Skeletal muscle tissue (tissue), 4 donors: ENCODE results near the gene SKI. TPM values are rescaled to one million over a fixed set of nuclear protein-coding genes. Genes with fewer than 3 reads are reported as not detected.
"Not testable (repeated sequence)": the region's sequence is repeated elsewhere in the genome, so short reads cannot be mapped to it uniquely, and the experiment has no call there.

ENCODE experiments used
- H3K27ac ChIP-seq: one replicate; pipeline ENCODE4 v1.7.0; 2013; ENCODE audit warnings: mild to moderate bottlenecking, low read depth, low read length, inconsistent platforms
- H3K27me3 ChIP-seq, 3 donors: one replicate each; pipeline ENCODE4 v1.7.0; 2013; ENCODE audit warnings: low read length in 3 of 3; ENCODE audit not compliant: control insufficient read depth in 3 of 3, insufficient read depth in 3 of 3
- H3K36me3 ChIP-seq, 3 donors: one replicate each; pipeline ENCODE4 v1.7.0; 2013; ENCODE audit warnings: low read length in 3 of 3; ENCODE audit not compliant: control insufficient read depth in 3 of 3, insufficient read depth in 3 of 3
- H3K4me1 ChIP-seq, 3 donors: one replicate each; pipeline ENCODE4 v1.7.0; 2013; ENCODE audit warnings: low read length in 3 of 3, mild to moderate bottlenecking in 3 of 3; ENCODE audit not compliant: control insufficient read depth in 3 of 3, insufficient read depth in 3 of 3
- H3K4me3 ChIP-seq, 3 donors: one replicate each; pipeline ENCODE4 v1.7.0; 2013; ENCODE audit warnings: low read length in 3 of 3
- H3K9ac ChIP-seq, 3 donors: one replicate each; pipeline ENCODE4 v1.7.0; 2013; ENCODE audit warnings: low read length in 3 of 3, mild to moderate bottlenecking in 3 of 3, moderate library complexity in 2 of 3, low read depth in 1 of 3
- H3K9me3 ChIP-seq, 3 donors: one replicate each; pipeline ENCODE4 v1.7.0; 2013; ENCODE audit warnings: low read length in 3 of 3; ENCODE audit not compliant: control insufficient read depth in 3 of 3
- total RNA-seq: library from RNA; depleted of rRNA; stranded (reverse); fragments of >200 nt; gene quantifications from one replicate; pipeline ENCODE4 v1.2.3, GENCODE V29; 2014
- donor health status: Osteomylitis.

SKI gene
- total RNA-seq, 1 donor from 2014 or later: 19.3 TPM

GRCh38 chr1:2290595-2291510 is 62.7 kb downstream of the SKI start:
- Histone ChIP-seq H3K4me1 (peaks cover 55 to 63% (median 60%) of the 10 kb centered on the region in 3 donors), H3K27me3 (no peaks in the 10 kb centered on the region), H3K4me3 (peak overlapping the region in 2 of 3 donors; percentile 58 to 60), H3K36me3 (no peaks in the 10 kb centered on the region), H3K27ac (peak overlapping the region; percentile 75), H3K9ac (peak overlapping the region; percentile 20 to 57 (median 32)), H3K9me3 (no peaks in the 10 kb centered on the region)

GRCh38 chr1:2291577-2291976 is 63.5 kb downstream of the SKI start:
- Histone ChIP-seq H3K27me3 (no peaks in the 10 kb centered on the region), H3K4me3 (no peak overlapping the region), H3K9ac (no peak overlapping the region), H3K9me3 (no peaks in the 10 kb centered on the region), H3K27ac (peak overlapping the region; percentile 75), H3K36me3 (no peaks in the 10 kb centered on the region), H3K4me1 (peaks cover 55 to 63% (median 58%) of the 10 kb centered on the region in 3 donors)

- H3K4me3 ChIP-seq: no peak overlapping the region
- no peak overlapping the region for H3K27ac ChIP-seq
- H3K4me1 ChIP-seq: peaks cover 55 to 63% (median 57%) of the 10 kb centered on the region in 3 donors
- no peaks in the 10 kb centered on the region for H3K9me3 ChIP-seq
- no peaks in the 10 kb centered on the region for H3K27me3 ChIP-seq
- H3K36me3 ChIP-seq: peaks cover 0 to 3% (median 0%) of the 10 kb centered on the region in 3 donors
- no peak overlapping the region for H3K9ac ChIP-seq
Measured at GRCh38 chr1:2292725-2293450, 64.8 kb downstream of the SKI start.

GRCh38 chr1:2294033-2294724 is 66.1 kb downstream of the SKI start:
- H3K9ac ChIP-seq: peak overlapping the region in 1 of 3 donors; percentile 54
- H3K36me3 ChIP-seq: peaks cover 0 to 3% (median 0%) of the 10 kb centered on the region in 3 donors
- no peaks in the 10 kb centered on the region for H3K9me3 ChIP-seq
- no peaks in the 10 kb centered on the region for H3K27me3 ChIP-seq
- H3K27ac ChIP-seq: no peak overlapping the region
- peaks cover 56 to 66% (median 57%) of the 10 kb centered on the region in 3 donors for H3K4me1 ChIP-seq
- H3K4me3 ChIP-seq: no peak overlapping the region

GRCh38 chr1:2294725-2295078 is 66.6 kb downstream of the SKI start:
- Histone ChIP-seq H3K9me3 (no peaks in the 10 kb centered on the region), H3K27ac (no peak overlapping the region), H3K4me3 (no peak overlapping the region), H3K36me3 (peaks cover 0 to 3% (median 0%) of the 10 kb centered on the region in 3 donors), H3K27me3 (no peaks in the 10 kb centered on the region), H3K4me1 (peaks cover 57 to 68% (median 59%) of the 10 kb centered on the region in 3 donors), H3K9ac (no peak overlapping the region)

- no peaks in the 10 kb centered on the region for H3K9me3 ChIP-seq
- no peak overlapping the region for H3K4me3 ChIP-seq
- H3K27me3 ChIP-seq: no peaks in the 10 kb centered on the region
- no peak overlapping the region for H3K27ac ChIP-seq
- H3K4me1 ChIP-seq: peaks cover 57 to 68% (median 59%) of the 10 kb centered on the region in 3 donors
- H3K9ac ChIP-seq: no peak overlapping the region
- H3K36me3 ChIP-seq: peaks cover 0 to 3% (median 0%) of the 10 kb centered on the region in 3 donors
Measured at GRCh38 chr1:2295526-2295925, 67.4 kb downstream of the SKI start.

GRCh38 chr1:2296211-2296610 is 68.1 kb downstream of the SKI start:
- not testable (repeated sequence) for H3K27ac ChIP-seq, H3K9me3 ChIP-seq, H3K4me3 ChIP-seq, H3K27me3 ChIP-seq, H3K9ac ChIP-seq, H3K36me3 ChIP-seq
- peaks cover 54 to 67% (median 55%) of the 10 kb centered on the region in 3 donors for H3K4me1 ChIP-seq

- Histone ChIP-seq H3K9ac (no peak overlapping the region), H3K27ac (no peak overlapping the region), H3K27me3 (no peaks in the 10 kb centered on the region), H3K9me3 (no peaks in the 10 kb centered on the region), H3K4me3 (no peak overlapping the region), H3K4me1 (peaks cover 52 to 68% (median 55%) of the 10 kb centered on the region in 3 donors), H3K36me3 (peaks cover 0 to 3% (median 0%) of the 10 kb centered on the region in 3 donors)
Measured at GRCh38 chr1:2296614-2297013, 68.5 kb downstream of the SKI start.

GRCh38 chr1:2297246-2298011 is 69.3 kb downstream of the SKI start:
- no peaks in the 10 kb centered on the region for H3K9me3 ChIP-seq
- no peak overlapping the region for H3K9ac ChIP-seq
- no peaks in the 10 kb centered on the region for H3K27me3 ChIP-seq
- H3K4me3 ChIP-seq: no peak overlapping the region
- peaks cover 50 to 68% (median 52%) of the 10 kb centered on the region in 3 donors for H3K4me1 ChIP-seq
- H3K27ac ChIP-seq: no peak overlapping the region
- H3K36me3 ChIP-seq: peaks cover 0 to 3% (median 0%) of the 10 kb centered on the region in 3 donors
